Colonic mucosa (tissue), 4 donors: Measurements from ENCODE around the gene IFFO2. TPM values are rescaled to one million over a fixed set of nuclear protein-coding genes. Genes with fewer than 3 reads are reported as not detected.

Source experiments
- DNase-seq: peaks from one replicate; pipeline ENCODE4 v3.0.0-alpha.2; 2020
- H3K27ac ChIP-seq: fragments of 200-600 bp; one replicate; pipeline ENCODE4 v1.8.0; 2021
- H3K27me3 ChIP-seq: fragments of 200-600 bp; one replicate; pipeline ENCODE4 v1.8.0; 2021
- H3K36me3 ChIP-seq: fragments of 200-600 bp; one replicate; pipeline ENCODE4 v1.8.0; 2021
- H3K4me1 ChIP-seq: fragments of 200-600 bp; one replicate; pipeline ENCODE4 v1.8.0; 2021; ENCODE audit warnings: mild to moderate bottlenecking
- H3K4me3 ChIP-seq: fragments of 200-600 bp; one replicate; pipeline ENCODE4 v1.8.0; 2021
- H3K9ac ChIP-seq, 2 donors: one replicate each; pipeline ENCODE4 v1.7.0; 2013; ENCODE audit warnings: control low read depth in 2 of 2, low read depth in 2 of 2, low read length in 2 of 2
- H3K9me3 ChIP-seq: fragments of 200-600 bp; one replicate; pipeline ENCODE4 v1.8.0; 2021
- intact Hi-C: fragments of 100-400 bp; cut with DNase I; formaldehyde crosslinking; loops from one replicate; pipeline ENCODE4 v1.14.1; 2022
- total RNA-seq, 2 donors: library from RNA; stranded (reverse); fragmentation: NEBNext Ultra II Directional in 1 of 2; extraction: Animal tissue kit (Norgen Biotek cat#: 25700) in 1 of 2; gene quantifications; one replicate each; pipeline ENCODE4 v1.2.1, GENCODE V29; 2021
- TF ChIP-seq, protein P1 (sequence below): fragments of 200-600 bp; IDR thresholded peaks from one replicate; pipeline ENCODE4 v1.8.0; 2022; ENCODE audit warnings: antibody characterized with exemption, mild to moderate bottlenecking
- donor health status: healthy.
- donor health status: DM: no; HTN: no; CAD: no.
- donor health status: DM: no; HTN: no; CAD: no.

IFFO2 gene
- total RNA-seq, 2 donors from 2014 or later, result 5.6 to 14.0 TPM

DNA sequence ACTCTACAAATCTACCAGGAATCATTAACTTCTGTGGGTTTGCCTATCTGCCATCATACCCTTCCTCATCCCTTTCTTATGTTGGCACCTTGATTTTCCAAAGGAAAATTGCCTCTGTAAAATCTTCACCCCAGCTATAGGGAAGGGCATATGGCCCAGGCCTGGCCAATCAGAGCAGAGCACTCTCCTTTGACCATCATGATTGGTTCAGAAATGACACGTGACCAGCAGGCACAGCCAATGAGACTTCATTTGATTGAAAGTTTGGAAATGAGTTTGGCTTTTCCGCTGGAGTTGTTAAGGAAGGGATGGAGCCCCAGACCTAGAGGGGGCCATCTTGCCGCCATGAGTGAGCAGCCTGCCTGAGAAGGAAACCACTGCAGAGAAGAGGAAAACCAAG is 35.1 kb upstream of the IFFO2 start:
- TF ChIP-seq, protein P1, sequence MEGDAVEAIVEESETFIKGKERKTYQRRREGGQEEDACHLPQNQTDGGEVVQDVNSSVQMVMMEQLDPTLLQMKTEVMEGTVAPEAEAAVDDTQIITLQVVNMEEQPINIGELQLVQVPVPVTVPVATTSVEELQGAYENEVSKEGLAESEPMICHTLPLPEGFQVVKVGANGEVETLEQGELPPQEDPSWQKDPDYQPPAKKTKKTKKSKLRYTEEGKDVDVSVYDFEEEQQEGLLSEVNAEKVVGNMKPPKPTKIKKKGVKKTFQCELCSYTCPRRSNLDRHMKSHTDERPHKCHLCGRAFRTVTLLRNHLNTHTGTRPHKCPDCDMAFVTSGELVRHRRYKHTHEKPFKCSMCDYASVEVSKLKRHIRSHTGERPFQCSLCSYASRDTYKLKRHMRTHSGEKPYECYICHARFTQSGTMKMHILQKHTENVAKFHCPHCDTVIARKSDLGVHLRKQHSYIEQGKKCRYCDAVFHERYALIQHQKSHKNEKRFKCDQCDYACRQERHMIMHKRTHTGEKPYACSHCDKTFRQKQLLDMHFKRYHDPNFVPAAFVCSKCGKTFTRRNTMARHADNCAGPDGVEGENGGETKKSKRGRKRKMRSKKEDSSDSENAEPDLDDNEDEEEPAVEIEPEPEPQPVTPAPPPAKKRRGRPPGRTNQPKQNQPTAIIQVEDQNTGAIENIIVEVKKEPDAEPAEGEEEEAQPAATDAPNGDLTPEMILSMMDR, result no peak
- Histone ChIP-seq H3K27me3 (no peaks in the 10 kb centered on the region), H3K9ac (no peak overlapping the region), H3K4me3 (no peak overlapping the region), H3K9me3 (no peaks in the 10 kb centered on the region), H3K36me3 (no peaks in the 10 kb centered on the region), H3K27ac (no peak overlapping the region), H3K4me1 (no peaks in the 10 kb centered on the region)
- no peak for DNase-seq
- intact Hi-C loops, result no loop called here

DNA sequence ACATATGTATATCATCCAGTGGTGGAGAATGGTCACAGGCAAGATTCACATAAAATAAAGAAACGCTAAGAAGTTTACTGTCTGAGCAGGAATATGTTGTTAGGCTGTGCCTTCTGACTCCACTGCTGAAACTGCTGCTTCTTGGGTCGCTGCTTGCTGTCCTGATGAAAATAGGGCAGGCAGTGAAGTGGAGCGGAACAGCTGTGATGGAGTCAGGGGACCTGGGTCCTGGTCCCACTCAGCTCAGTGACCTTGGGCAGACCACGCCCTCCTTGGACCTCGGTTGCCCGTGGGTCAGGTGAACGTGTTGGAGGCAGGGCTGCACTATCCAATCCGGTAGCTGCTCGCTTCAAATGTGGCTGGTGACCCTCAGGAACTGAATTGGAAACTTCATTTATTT is 33.4 kb upstream of the IFFO2 start:
- Histone ChIP-seq H3K36me3 (no peaks in the 10 kb centered on the region), H3K4me1 (no peaks in the 10 kb centered on the region), H3K9me3 (no peaks in the 10 kb centered on the region), H3K4me3 (no peak overlapping the region), H3K27me3 (no peaks in the 10 kb centered on the region), H3K27ac (no peak overlapping the region), H3K9ac (no peak overlapping the region)
- no peak for DNase-seq
- intact Hi-C loops, result no loop called here
- TF ChIP-seq, protein P1, result no peak

DNA sequence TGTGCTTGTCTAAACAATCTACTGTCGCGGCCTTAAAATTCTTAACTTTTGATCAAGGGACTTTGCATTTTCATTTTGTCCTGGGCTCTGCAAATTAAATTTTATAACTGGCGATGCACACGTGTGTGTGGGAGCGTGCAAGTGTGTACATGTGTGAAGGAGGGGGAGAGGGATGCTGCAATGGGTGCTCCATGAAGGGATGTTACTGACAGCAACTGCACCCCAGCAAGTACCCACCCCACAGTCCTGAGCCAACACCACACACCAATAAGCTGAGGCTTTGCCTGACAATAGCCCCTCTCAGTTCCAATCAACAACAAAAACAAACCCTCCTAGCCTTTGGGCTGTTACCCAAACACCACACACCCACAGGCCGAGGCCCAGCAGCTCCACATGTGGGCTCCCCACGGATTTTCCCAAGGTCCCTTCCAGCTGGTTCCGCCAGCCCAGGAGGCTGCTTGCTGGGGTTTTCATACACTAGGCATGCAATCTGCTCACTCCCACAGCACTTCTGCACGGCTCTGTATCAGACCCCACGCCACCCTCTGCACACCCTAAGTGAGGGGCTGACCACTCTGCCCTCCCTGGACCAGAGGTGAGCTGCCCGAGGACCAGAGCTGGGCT is 32.8 kb upstream of the IFFO2 start:
- no peak overlapping the region for H3K9ac ChIP-seq
- TF ChIP-seq, protein P1, result no peak
- intact Hi-C loops, result no loop called here
- no peak for DNase-seq
- no peaks in the 10 kb centered on the region for H3K27me3 ChIP-seq
- no peaks in the 10 kb centered on the region for H3K36me3 ChIP-seq
- no peak overlapping the region for H3K27ac ChIP-seq
- no peak overlapping the region for H3K4me3 ChIP-seq
- H3K4me1 ChIP-seq, result no peaks in the 10 kb centered on the region
- no peaks in the 10 kb centered on the region for H3K9me3 ChIP-seq

DNA sequence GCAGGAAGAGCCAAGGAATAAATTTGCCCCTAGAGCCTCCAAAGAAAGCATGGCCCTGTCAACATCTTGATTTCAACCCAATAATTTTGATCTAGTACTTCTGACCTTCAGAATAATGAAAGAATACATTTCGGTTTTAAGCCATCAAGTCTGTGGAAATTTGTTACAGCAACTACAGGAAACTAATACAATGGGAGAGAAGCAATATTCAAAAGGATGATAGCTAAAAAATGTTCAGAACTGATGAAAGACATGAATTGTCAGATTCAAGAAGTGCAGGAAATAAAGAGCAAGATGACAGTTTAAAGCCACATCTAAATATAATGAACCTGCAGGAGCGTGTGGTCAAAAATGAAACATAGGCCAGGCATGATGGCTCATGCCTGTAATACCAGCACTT is 24.8 kb upstream of the IFFO2 start:
- Histone ChIP-seq H3K9me3 (no peaks in the 10 kb centered on the region), H3K4me1 (no peaks in the 10 kb centered on the region), H3K27me3 (no peaks in the 10 kb centered on the region), H3K4me3 (no peak overlapping the region), H3K36me3 (no peaks in the 10 kb centered on the region), H3K27ac (no peak overlapping the region), H3K9ac (no peak overlapping the region)
- intact Hi-C loops, result no loop called here
- TF ChIP-seq, protein P1, result no peak
- no peak for DNase-seq

DNA sequence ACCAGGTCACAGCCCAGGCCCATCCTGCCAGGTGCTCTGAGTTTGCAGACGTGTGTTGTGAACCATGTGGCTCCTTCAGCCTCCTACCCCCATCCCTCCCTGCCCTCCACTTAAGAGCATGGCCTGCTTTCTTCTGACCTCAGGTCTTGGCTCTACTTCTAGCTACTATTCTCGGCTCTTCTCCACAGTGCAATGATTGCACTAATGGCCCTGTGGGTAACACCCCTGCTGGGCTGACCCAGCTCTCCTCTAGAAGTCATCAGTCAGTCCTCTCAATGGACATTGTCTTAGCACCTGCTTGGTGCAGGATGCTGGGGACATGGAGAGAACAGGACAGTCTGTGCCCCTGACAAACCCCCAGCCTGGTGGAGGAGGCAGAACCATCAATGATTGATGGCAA is 22.2 kb upstream of the IFFO2 start:
- no peak for DNase-seq
- H3K27me3 ChIP-seq, result no peaks in the 10 kb centered on the region
- H3K27ac ChIP-seq, result no peak overlapping the region
- no peak overlapping the region for H3K4me3 ChIP-seq
- no peaks in the 10 kb centered on the region for H3K9me3 ChIP-seq
- no peaks in the 10 kb centered on the region for H3K4me1 ChIP-seq
- TF ChIP-seq, protein P1, result no peak
- H3K36me3 ChIP-seq, result no peaks in the 10 kb centered on the region
- no peak overlapping the region for H3K9ac ChIP-seq
- intact Hi-C loops, result no loop called here
